ENCODE data around the gene EVA1A.

- TF ChIP-seq, protein P1, sequence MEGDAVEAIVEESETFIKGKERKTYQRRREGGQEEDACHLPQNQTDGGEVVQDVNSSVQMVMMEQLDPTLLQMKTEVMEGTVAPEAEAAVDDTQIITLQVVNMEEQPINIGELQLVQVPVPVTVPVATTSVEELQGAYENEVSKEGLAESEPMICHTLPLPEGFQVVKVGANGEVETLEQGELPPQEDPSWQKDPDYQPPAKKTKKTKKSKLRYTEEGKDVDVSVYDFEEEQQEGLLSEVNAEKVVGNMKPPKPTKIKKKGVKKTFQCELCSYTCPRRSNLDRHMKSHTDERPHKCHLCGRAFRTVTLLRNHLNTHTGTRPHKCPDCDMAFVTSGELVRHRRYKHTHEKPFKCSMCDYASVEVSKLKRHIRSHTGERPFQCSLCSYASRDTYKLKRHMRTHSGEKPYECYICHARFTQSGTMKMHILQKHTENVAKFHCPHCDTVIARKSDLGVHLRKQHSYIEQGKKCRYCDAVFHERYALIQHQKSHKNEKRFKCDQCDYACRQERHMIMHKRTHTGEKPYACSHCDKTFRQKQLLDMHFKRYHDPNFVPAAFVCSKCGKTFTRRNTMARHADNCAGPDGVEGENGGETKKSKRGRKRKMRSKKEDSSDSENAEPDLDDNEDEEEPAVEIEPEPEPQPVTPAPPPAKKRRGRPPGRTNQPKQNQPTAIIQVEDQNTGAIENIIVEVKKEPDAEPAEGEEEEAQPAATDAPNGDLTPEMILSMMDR (IDR thresholded peaks at IDR 0.05), result no peak
- no peak for TF ChIP-seq EP300 (IDR thresholded peaks at IDR 0.05)
Measured at GRCh38 chr2:75555701-75556100, 5.0 kb downstream of the EVA1A start.
